HEK293 (cell line): ENCODE measurements around the gene ATP2C1.

ENCODE experiments used
- CTCF ChIP-seq: fragments of 450-650 bp; formaldehyde crosslinking; IDR thresholded peaks from 2 replicates; pipeline ENCODE4 v1.5.1; 2016; ENCODE audit warnings: missing biosample characterization, missing genetic modification characterization
- REST ChIP-seq: fragments of 450-650 bp; formaldehyde crosslinking; IDR thresholded peaks from 2 replicates; pipeline ENCODE4 v1.5.1; 2016; ENCODE audit warnings: missing biosample characterization, missing genetic modification characterization
- ZIC2 ChIP-seq: fragments of 450-650 bp; formaldehyde crosslinking; IDR thresholded peaks from 2 replicates; pipeline ENCODE4 v1.5.1; 2016; ENCODE audit warnings: missing biosample characterization, missing genetic modification characterization

- TF ChIP-seq ZIC2 (tag by site-specific recombination), result no peak
- no peak for TF ChIP-seq CTCF (tag by site-specific recombination)
- no peak for TF ChIP-seq REST (tag by site-specific recombination)
Measured at GRCh38 chr3:131026321-131027151, 132.7 kb downstream of the ATP2C1 start, which contains the start of the genes ASTE1 and NEK11.
